HL-60 (cell line): ENCODE measurements around the gene DNAH17.

Source experiments
- GABPA ChIP-seq: IDR thresholded peaks from 2 replicates; pipeline ENCODE4 v1.6.1; 2012; ENCODE audit warnings: low read depth
- POLR2AphosphoS5 ChIP-seq: IDR thresholded peaks from 2 replicates; pipeline ENCODE4 v1.6.1; 2012; ENCODE audit warnings: low read depth
- SPI1 ChIP-seq: IDR thresholded peaks from 2 replicates; pipeline ENCODE4 v1.6.1; 2012; ENCODE audit warnings: low read depth, mild to moderate bottlenecking, borderline replicate concordance
- TF ChIP-seq, protein P1 (sequence below): IDR thresholded peaks from one replicate; pipeline ENCODE4 v1.5.1; 2011; ENCODE audit warnings: low read length, control low read depth, inconsistent platforms; ENCODE audit not compliant: insufficient read depth
- TF ChIP-seq, protein P2 (sequence below): IDR thresholded peaks from 2 replicates; pipeline ENCODE4 v1.6.1; 2012; ENCODE audit warnings: low read depth; ENCODE audit not compliant: insufficient replicate concordance

DNA sequence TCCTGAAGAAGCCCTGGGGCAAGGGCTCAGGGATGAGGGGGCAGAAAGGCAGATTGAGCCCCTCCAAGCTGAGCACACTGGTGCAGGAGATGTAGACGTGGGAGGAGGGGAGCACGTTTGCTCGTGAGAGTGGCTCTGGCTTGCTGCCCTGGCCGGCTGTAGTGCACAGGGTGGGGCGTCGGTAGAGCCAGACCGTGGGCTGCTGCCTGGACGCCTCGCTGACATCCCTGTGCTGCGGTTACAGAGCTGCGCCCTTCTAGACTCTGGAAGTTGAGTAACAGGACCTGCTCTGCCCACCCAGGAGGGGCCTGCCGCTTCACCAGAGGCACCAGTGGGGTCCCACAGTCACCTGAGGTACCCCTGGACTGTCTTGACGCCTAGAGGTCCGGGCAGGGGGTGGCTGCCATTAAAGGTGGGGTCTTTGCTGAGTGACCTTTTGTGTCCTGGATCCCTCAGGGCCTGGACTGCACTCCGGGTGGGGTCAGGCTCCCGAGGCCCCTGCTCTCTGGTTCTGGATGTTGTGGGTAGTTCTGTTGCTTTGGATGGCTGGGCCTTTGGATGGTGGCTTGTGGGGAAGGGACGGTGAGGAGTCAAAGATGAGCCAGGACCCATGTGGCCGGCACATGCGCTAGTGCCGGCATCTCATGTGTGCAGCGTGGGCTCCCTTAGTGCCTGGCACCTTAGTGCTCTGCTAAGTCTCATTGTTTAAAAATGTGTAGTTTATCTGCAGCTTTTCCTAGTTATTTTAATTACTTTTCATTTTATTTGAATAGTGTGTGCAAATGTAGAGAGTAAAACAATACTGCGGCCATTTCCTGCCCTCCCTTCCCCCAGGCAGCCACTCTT lies 157.0 kb downstream of the DNAH17 start:
- TF ChIP-seq, protein P1, sequence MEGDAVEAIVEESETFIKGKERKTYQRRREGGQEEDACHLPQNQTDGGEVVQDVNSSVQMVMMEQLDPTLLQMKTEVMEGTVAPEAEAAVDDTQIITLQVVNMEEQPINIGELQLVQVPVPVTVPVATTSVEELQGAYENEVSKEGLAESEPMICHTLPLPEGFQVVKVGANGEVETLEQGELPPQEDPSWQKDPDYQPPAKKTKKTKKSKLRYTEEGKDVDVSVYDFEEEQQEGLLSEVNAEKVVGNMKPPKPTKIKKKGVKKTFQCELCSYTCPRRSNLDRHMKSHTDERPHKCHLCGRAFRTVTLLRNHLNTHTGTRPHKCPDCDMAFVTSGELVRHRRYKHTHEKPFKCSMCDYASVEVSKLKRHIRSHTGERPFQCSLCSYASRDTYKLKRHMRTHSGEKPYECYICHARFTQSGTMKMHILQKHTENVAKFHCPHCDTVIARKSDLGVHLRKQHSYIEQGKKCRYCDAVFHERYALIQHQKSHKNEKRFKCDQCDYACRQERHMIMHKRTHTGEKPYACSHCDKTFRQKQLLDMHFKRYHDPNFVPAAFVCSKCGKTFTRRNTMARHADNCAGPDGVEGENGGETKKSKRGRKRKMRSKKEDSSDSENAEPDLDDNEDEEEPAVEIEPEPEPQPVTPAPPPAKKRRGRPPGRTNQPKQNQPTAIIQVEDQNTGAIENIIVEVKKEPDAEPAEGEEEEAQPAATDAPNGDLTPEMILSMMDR = no peak
- TF ChIP-seq POLR2AphosphoS5 = no peak
- TF ChIP-seq, protein P2, sequence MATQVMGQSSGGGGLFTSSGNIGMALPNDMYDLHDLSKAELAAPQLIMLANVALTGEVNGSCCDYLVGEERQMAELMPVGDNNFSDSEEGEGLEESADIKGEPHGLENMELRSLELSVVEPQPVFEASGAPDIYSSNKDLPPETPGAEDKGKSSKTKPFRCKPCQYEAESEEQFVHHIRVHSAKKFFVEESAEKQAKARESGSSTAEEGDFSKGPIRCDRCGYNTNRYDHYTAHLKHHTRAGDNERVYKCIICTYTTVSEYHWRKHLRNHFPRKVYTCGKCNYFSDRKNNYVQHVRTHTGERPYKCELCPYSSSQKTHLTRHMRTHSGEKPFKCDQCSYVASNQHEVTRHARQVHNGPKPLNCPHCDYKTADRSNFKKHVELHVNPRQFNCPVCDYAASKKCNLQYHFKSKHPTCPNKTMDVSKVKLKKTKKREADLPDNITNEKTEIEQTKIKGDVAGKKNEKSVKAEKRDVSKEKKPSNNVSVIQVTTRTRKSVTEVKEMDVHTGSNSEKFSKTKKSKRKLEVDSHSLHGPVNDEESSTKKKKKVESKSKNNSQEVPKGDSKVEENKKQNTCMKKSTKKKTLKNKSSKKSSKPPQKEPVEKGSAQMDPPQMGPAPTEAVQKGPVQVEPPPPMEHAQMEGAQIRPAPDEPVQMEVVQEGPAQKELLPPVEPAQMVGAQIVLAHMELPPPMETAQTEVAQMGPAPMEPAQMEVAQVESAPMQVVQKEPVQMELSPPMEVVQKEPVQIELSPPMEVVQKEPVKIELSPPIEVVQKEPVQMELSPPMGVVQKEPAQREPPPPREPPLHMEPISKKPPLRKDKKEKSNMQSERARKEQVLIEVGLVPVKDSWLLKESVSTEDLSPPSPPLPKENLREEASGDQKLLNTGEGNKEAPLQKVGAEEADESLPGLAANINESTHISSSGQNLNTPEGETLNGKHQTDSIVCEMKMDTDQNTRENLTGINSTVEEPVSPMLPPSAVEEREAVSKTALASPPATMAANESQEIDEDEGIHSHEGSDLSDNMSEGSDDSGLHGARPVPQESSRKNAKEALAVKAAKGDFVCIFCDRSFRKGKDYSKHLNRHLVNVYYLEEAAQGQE = no peak
- TF ChIP-seq GABPA = no peak
- TF ChIP-seq SPI1 = no peak
